HEK293 (cell line): Measurements from ENCODE around the gene CCDC12.
A peak's percentile ranks its signal among the peaks of the same experiment; 100 is the strongest.

ENCODE experiments used
- CTCF ChIA-PET: fragments of 350-600 bp; formaldehyde crosslinking; extraction: SDS; loops from one replicate; lab custom pipeline; 2021; ENCODE audit warnings: antibody characterized with exemption; lab: Yijun Ruan, JAX
- POLR2A ChIA-PET: fragments of 300-600 bp; formaldehyde crosslinking; extraction: SDS; loops from one replicate; lab custom pipeline; 2020; ENCODE audit warnings: antibody characterized with exemption, inconsistent platforms; lab: Yijun Ruan, JAX
- H3K27ac ChIP-seq: fragments of 200-500 bp; sonication (Bioruptor generic); 2 replicates; pipeline ENCODE4 v1.5.1; 2014; ENCODE audit warnings: low read depth, low read length, control low read depth, inconsistent platforms; ENCODE audit errors: extremely low read depth
- H3K36me3 ChIP-seq, 2 experiments: fragments of 200-500 bp in 1 of 2; sonication (Bioruptor generic) in 1 of 2; 1 replicate in 1 of 2; 2 replicates in 1 of 2; pipeline ENCODE4 v1.5.1; 2014 to 2017; ENCODE audit warnings: inconsistent platforms in 2 of 2, low read length in 2 of 2; ENCODE audit not compliant: control insufficient read depth in 2 of 2, insufficient read depth in 1 of 2
- H3K4me1 ChIP-seq: fragments of 200-500 bp; sonication (Bioruptor generic); 2 replicates; pipeline ENCODE4 v1.5.1; 2014; ENCODE audit warnings: mild to moderate bottlenecking, low read length, inconsistent platforms; ENCODE audit not compliant: control insufficient read depth, insufficient read depth
- H3K4me3 ChIP-seq: 2 replicates; pipeline ENCODE4 v1.5.1; 2011; ENCODE audit warnings: low read depth, mild to moderate bottlenecking, control low read depth, low read length, moderate library complexity
- H3K9me3 ChIP-seq: fragments of 200-500 bp; sonication (Bioruptor generic); 2 replicates; pipeline ENCODE4 v1.5.1; 2014; ENCODE audit warnings: low read depth, low read length, inconsistent platforms; ENCODE audit not compliant: control insufficient read depth, insufficient read depth
- AEBP2 ChIP-seq: fragments of 450-650 bp; formaldehyde crosslinking; IDR thresholded peaks from 2 replicates; pipeline ENCODE4 v1.5.1; 2016; ENCODE audit warnings: missing biosample characterization, missing genetic modification characterization, borderline replicate concordance
- EGR2 ChIP-seq: fragments of 450-650 bp; formaldehyde crosslinking; IDR thresholded peaks from 2 replicates; pipeline ENCODE4 v1.5.1; 2016; ENCODE audit warnings: low read depth, missing biosample characterization, missing genetic modification characterization
- GLI2 ChIP-seq: fragments of 450-650 bp; formaldehyde crosslinking; IDR thresholded peaks from 2 replicates; pipeline ENCODE4; 2017; ENCODE audit warnings: missing biosample characterization, missing genetic modification characterization, low read depth, borderline replicate concordance
- GLIS2 ChIP-seq: fragments of 450-650 bp; formaldehyde crosslinking; IDR thresholded peaks from 2 replicates; pipeline ENCODE4 v1.5.1; 2016; ENCODE audit warnings: missing biosample characterization, missing genetic modification characterization
- HIC1 ChIP-seq: fragments of 450-650 bp; formaldehyde crosslinking; IDR thresholded peaks from 2 replicates; pipeline ENCODE4 v1.5.1; 2016; ENCODE audit warnings: missing biosample characterization, missing genetic modification characterization
- IKZF3 ChIP-seq: fragments of 450-650 bp; IDR thresholded peaks from 2 replicates; pipeline ENCODE4 v1.5.0; 2018; ENCODE audit warnings: missing biosample characterization, mild to moderate bottlenecking, missing genetic modification characterization, moderate library complexity
- OSR2 ChIP-seq: fragments of 450-650 bp; formaldehyde crosslinking; IDR thresholded peaks from 2 replicates; pipeline ENCODE4 v1.5.1; 2016; ENCODE audit warnings: missing biosample characterization, missing genetic modification characterization
- PRDM6 ChIP-seq: fragments of 450-650 bp; formaldehyde crosslinking; IDR thresholded peaks from 2 replicates; pipeline ENCODE4 v1.5.1; 2017; ENCODE audit warnings: missing biosample characterization, missing genetic modification characterization
- SALL2 ChIP-seq: fragments of 450-650 bp; formaldehyde crosslinking; IDR thresholded peaks from 2 replicates; pipeline ENCODE4 v1.5.0; 2017; ENCODE audit warnings: missing biosample characterization, mild to moderate bottlenecking, missing genetic modification characterization, borderline replicate concordance
- ZBTB17 ChIP-seq: fragments of 450-650 bp; formaldehyde crosslinking; IDR thresholded peaks from 2 replicates; pipeline ENCODE4 v1.5.1; 2016; ENCODE audit warnings: missing biosample characterization, missing genetic modification characterization
- ZFHX2 ChIP-seq: fragments of 450-650 bp; formaldehyde crosslinking; conservative IDR thresholded peaks from 2 replicates; pipeline ENCODE4 v1.5.1; 2016; ENCODE audit warnings: missing biosample characterization, missing genetic modification characterization
- ZFP69B ChIP-seq: fragments of 450-650 bp; formaldehyde crosslinking; IDR thresholded peaks from 2 replicates; pipeline ENCODE4 v1.5.1; 2016; ENCODE audit warnings: missing biosample characterization, missing genetic modification characterization
- ZNF404 ChIP-seq: fragments of 450-650 bp; formaldehyde crosslinking; IDR thresholded peaks from 2 replicates; pipeline ENCODE4 v1.5.1; 2017; ENCODE audit warnings: missing biosample characterization, missing genetic modification characterization
- ZNF510 ChIP-seq: fragments of 450-650 bp; formaldehyde crosslinking; IDR thresholded peaks from 2 replicates; pipeline ENCODE4 v1.5.1; 2018; ENCODE audit warnings: mild to moderate bottlenecking, missing genetic modification characterization, missing biosample characterization; ENCODE audit not compliant: insufficient replicate concordance
- ZSCAN30 ChIP-seq: fragments of 450-650 bp; IDR thresholded peaks from 2 replicates; pipeline ENCODE4 v1.5.1; 2018; ENCODE audit warnings: missing biosample characterization, mild to moderate bottlenecking, missing genetic modification characterization, moderate library complexity
- TF ChIP-seq, protein P1 (sequence below): fragments of 450-650 bp; formaldehyde crosslinking; IDR thresholded peaks from 2 replicates; pipeline ENCODE4 v1.5.1; 2017; ENCODE audit warnings: missing biosample characterization, missing genetic modification characterization

Gene CCDC12

GRCh38 chr3:46932455-46933225 lies 43.9 kb downstream of the CCDC12 start:
- CTCF ChIA-PET = interaction anchor here (0.7 to 1.9 kb wide), 2 partner anchors 9 to 1272 kb away, joined by 3 to 6 read pairs; no protein-coding TSS in a partner anchor
- no peak overlapping the region for H3K27ac ChIP-seq
- H3K9me3 ChIP-seq = no peaks in the 10 kb centered on the region
- POLR2A ChIA-PET = no interaction called here
- TF ChIP-seq ZFHX2 (tag by site-specific recombination) (0 out of 2 replicates have a peak, but pooled peaks have one; percentile 16), GLIS2 (tag by site-specific recombination) (peak; percentile 24; the same call in 1 of the 2 replicates), EGR2 (tag by site-specific recombination) (0 out of 2 replicates have a peak, but pooled peaks have one; percentile 8), ZNF510 (tag by site-specific recombination) (no peak), ZFP69B (peak; percentile 60; the same call in 1 of the 2 replicates)
- TF ChIP-seq, protein P1, sequence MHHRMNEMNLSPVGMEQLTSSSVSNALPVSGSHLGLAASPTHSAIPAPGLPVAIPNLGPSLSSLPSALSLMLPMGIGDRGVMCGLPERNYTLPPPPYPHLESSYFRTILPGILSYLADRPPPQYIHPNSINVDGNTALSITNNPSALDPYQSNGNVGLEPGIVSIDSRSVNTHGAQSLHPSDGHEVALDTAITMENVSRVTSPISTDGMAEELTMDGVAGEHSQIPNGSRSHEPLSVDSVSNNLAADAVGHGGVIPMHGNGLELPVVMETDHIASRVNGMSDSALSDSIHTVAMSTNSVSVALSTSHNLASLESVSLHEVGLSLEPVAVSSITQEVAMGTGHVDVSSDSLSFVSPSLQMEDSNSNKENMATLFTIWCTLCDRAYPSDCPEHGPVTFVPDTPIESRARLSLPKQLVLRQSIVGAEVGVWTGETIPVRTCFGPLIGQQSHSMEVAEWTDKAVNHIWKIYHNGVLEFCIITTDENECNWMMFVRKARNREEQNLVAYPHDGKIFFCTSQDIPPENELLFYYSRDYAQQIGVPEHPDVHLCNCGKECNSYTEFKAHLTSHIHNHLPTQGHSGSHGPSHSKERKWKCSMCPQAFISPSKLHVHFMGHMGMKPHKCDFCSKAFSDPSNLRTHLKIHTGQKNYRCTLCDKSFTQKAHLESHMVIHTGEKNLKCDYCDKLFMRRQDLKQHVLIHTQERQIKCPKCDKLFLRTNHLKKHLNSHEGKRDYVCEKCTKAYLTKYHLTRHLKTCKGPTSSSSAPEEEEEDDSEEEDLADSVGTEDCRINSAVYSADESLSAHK (tag by site-specific recombination) = no peak
- peaks cover 11% of the 10 kb centered on the region for H3K4me1 ChIP-seq
- no peak overlapping the region for H3K4me3 ChIP-seq
- peaks cover 0 to 53% of the 10 kb centered on the region in 2 experiments; a peak in 1 of 3 replicates for H3K36me3 ChIP-seq

- H3K9me3 ChIP-seq = no peaks in the 10 kb centered on the region
- TF ChIP-seq IKZF3 (tag by site-specific recombination) (0 out of 2 replicates have a peak, but pooled peaks have one; percentile 35), ZBTB17 (tag by site-specific recombination) (peak; percentile 37), GLI2 (tag by site-specific recombination) (no peak), AEBP2 (tag by site-specific recombination) (no peak), HIC1 (tag by site-specific recombination) (no peak), PRDM6 (tag by site-specific recombination) (peak; percentile 81), SALL2 (tag by site-specific recombination) (no peak), ZSCAN30 (tag by site-specific recombination) (no peak), ZNF404 (no peak), OSR2 (tag by site-specific recombination) (peak; percentile 70)
- no peak overlapping the region for H3K27ac ChIP-seq
- H3K36me3 ChIP-seq = peaks cover 0 to 53% of the 10 kb centered on the region in 2 experiments; a peak in 1 of 3 replicates
- CTCF ChIA-PET = interaction anchor here (0.6 to 0.7 kb wide), 2 partner anchors 151 to 1271 kb away, joined by 3 to 4 read pairs; no protein-coding TSS in a partner anchor
- POLR2A ChIA-PET = no interaction called here
- peaks cover 11% of the 10 kb centered on the region for H3K4me1 ChIP-seq
- no peak overlapping the region for H3K4me3 ChIP-seq
Observed at GRCh38 chr3:46931631-46932331, 44.8 kb downstream of the CCDC12 start.
